IMR-90 (cell line): ENCODE results near the gene MGAT3. TPM values are rescaled to one million over a fixed set of nuclear protein-coding genes. Genes with fewer than 3 reads are reported as not detected.

Experiments used
- ATAC-seq: fragments of 200-7000 bp; cut with Tn5 transposase; 2 replicates; pipeline ENCODE4 v1.9.1; 2020; ENCODE audit warnings: low read depth, mild to moderate bottlenecking, moderate library complexity
- BruUV-seq: library from RNA; stranded (reverse); fragments of 400-500 nt; replicated peaks from 2 replicates; lab custom pipeline; 2021; lab: Mats Ljungman, UMichigan
- CTCF ChIA-PET: fragments of 300-600 bp; formaldehyde crosslinking; extraction: SDS; loops from one replicate; lab custom pipeline; 2021; ENCODE audit warnings: antibody characterized with exemption; lab: Yijun Ruan, JAX
- POLR2A ChIA-PET: fragments of 300-600 bp; sonication (Branson Sonifier 250); formaldehyde crosslinking; loops from one replicate; lab custom pipeline; 2022; ENCODE audit warnings: antibody characterized with exemption; ENCODE audit not compliant: unreplicated experiment; lab: Charles Lee
- DNase-seq: peaks from one replicate; pipeline ENCODE4 v3.0.0; 2013
- H2AFZ ChIP-seq: replicated peaks from 2 replicates; pipeline ENCODE3; 2013; ENCODE audit warnings: low read length, mild to moderate bottlenecking; ENCODE audit not compliant: poor library complexity
- H2AK5ac ChIP-seq: 2 replicates; pipeline ENCODE4 v1.6.1; 2013; ENCODE audit warnings: low read depth, low read length, inconsistent platforms
- H2AK9ac ChIP-seq: replicated peaks from 2 replicates; pipeline ENCODE3; 2013; ENCODE audit warnings: mild to moderate bottlenecking, low read depth, low read length, moderate library complexity; ENCODE audit not compliant: poor library complexity
- H2BK120ac ChIP-seq: 2 replicates; pipeline ENCODE4 v1.6.1; 2013; ENCODE audit warnings: low read depth, low read length, inconsistent platforms
- H2BK15ac ChIP-seq: 3 replicates; pipeline ENCODE4 v1.6.1; 2013; ENCODE audit warnings: low read depth, low read length, inconsistent platforms
- H2BK20ac ChIP-seq: 2 replicates; pipeline ENCODE4 v1.6.1; 2013; ENCODE audit warnings: low read depth, mild to moderate bottlenecking, inconsistent platforms, low read length, moderate library complexity
- H2BK5ac ChIP-seq: 2 replicates; pipeline ENCODE4 v1.6.1; 2013; ENCODE audit warnings: mild to moderate bottlenecking, low read depth, low read length, inconsistent platforms; ENCODE audit not compliant: poor library complexity, severe bottlenecking
- H3K14ac ChIP-seq: replicated peaks from 2 replicates; pipeline ENCODE4 v1.6.1; 2013; ENCODE audit warnings: low read depth, low read length, inconsistent platforms
- H3K18ac ChIP-seq: 2 replicates; pipeline ENCODE4 v1.6.1; 2013; ENCODE audit warnings: low read depth, low read length, control low read depth
- H3K23ac ChIP-seq: 2 replicates; pipeline ENCODE4 v1.6.1; 2013; ENCODE audit warnings: low read depth, low read length, inconsistent platforms
- H3K27ac ChIP-seq: 2 replicates; pipeline ENCODE4 v1.5.1; 2013; ENCODE audit warnings: mild to moderate bottlenecking, control low read depth, low read length; ENCODE audit not compliant: insufficient read depth
- H3K27me3 ChIP-seq: 2 replicates; pipeline ENCODE4 v1.6.1; 2013; ENCODE audit warnings: low read length; ENCODE audit not compliant: control insufficient read depth, insufficient read depth
- H3K36me3 ChIP-seq: 2 replicates; pipeline ENCODE4 v1.6.1; 2013; ENCODE audit warnings: low read length, mixed read lengths; ENCODE audit not compliant: control insufficient read depth, insufficient read depth
- H3K4ac ChIP-seq: 2 replicates; pipeline ENCODE4 v1.6.1; 2013; ENCODE audit warnings: low read depth, low read length, inconsistent platforms
- H3K4me1 ChIP-seq: 2 replicates; pipeline ENCODE4 v1.6.1; 2013; ENCODE audit warnings: low read length, mixed read lengths; ENCODE audit not compliant: control insufficient read depth, insufficient read depth
- H3K4me2 ChIP-seq: 2 replicates; pipeline ENCODE4 v1.6.1; 2013; ENCODE audit warnings: low read depth, mild to moderate bottlenecking, control low read depth, low read length, moderate library complexity
- H3K4me3 ChIP-seq: 2 replicates; pipeline ENCODE4 v1.5.1; 2013; ENCODE audit warnings: low read depth, mild to moderate bottlenecking, control low read depth, low read length, moderate library complexity; ENCODE audit not compliant: insufficient read depth
- H3K56ac ChIP-seq: 2 replicates; pipeline ENCODE4 v1.6.1; 2013; ENCODE audit warnings: low read length, inconsistent platforms; ENCODE audit not compliant: insufficient read depth; ENCODE audit errors: extremely low read depth
- H3K79me1 ChIP-seq, 2 experiments: 2 replicates each; pipeline ENCODE4 v1.6.1; 2013; ENCODE audit warnings: low read length in 2 of 2, inconsistent platforms in 1 of 2, low read depth in 1 of 2
- H3K9ac ChIP-seq: 2 replicates; pipeline ENCODE4 v1.6.1; 2013; ENCODE audit warnings: low read depth, low read length, control low read depth
- H3K9me1 ChIP-seq: 2 replicates; pipeline ENCODE4 v1.6.1; 2013; ENCODE audit warnings: low read length, inconsistent platforms; ENCODE audit not compliant: insufficient read depth
- H3K9me3 ChIP-seq: 2 replicates; pipeline ENCODE4 v1.6.1; 2013; ENCODE audit warnings: low read length; ENCODE audit not compliant: control insufficient read depth, insufficient read depth
- H4K20me1 ChIP-seq: 2 replicates; pipeline ENCODE4 v1.6.1; 2013; ENCODE audit warnings: low read length, inconsistent platforms; ENCODE audit not compliant: insufficient read depth
- H4K5ac ChIP-seq: 2 replicates; pipeline ENCODE4 v1.6.1; 2013; ENCODE audit warnings: mild to moderate bottlenecking, low read depth, low read length, control low read depth
- H4K8ac ChIP-seq, 2 experiments: 2 replicates each; pipeline ENCODE4 v1.6.1; 2013; ENCODE audit warnings: low read depth in 2 of 2, low read length in 2 of 2, control low read depth in 1 of 2, inconsistent platforms in 1 of 2
- H4K91ac ChIP-seq: 2 replicates; pipeline ENCODE4 v1.6.1; 2013; ENCODE audit warnings: low read depth, low read length, inconsistent platforms; ENCODE audit not compliant: insufficient read depth
- CHD1 ChIP-seq: IDR thresholded peaks from 2 replicates; pipeline ENCODE4 v1.6.1; 2012; ENCODE audit warnings: low read depth, low read length, improper control_type of control experiment
- WGBS, 2 experiments: methylation state at CpG; one replicate each; pipeline versions ENCODE4 v1.1.5 to v1.1.7; 2013; ENCODE audit warnings: missing lambda C conversion rate in 2 of 2; ENCODE audit not compliant: insufficient read length in 1 of 2; ENCODE audit errors: extremely low coverage in 2 of 2; 5-methylcytosine and 5-hydroxymethylcytosine counted together
- dilution Hi-C: fragments of 300-500 bp; cut with HindIII; formaldehyde crosslinking; loops from one replicate; pipeline ENCODE4 v1.14.3; 2018; ENCODE audit warnings: low sequenced_read_pairs; ENCODE audit not compliant: unreplicated experiment
- in situ Hi-C: fragments of 300-500 bp; cut with MboI; formaldehyde crosslinking; loops from 3 replicates; pipeline ENCODE4 v1.14.3; 2019; ENCODE audit warnings: low sequenced_read_pairs, inconsistent platforms, mixed read lengths
- intact Hi-C: fragments of 100-400 bp; cut with micrococcal nuclease; formaldehyde crosslinking; loops from 2 replicates; pipeline ENCODE4 v1.10.0; 2022
- polyA plus RNA-seq, 3 experiments: library from polyadenylated mRNA; depleted of rRNA; stranded (reverse); fragments of >200 nt; gene quantifications; 2 replicates each; pipeline ENCODE4 v1.2.3, GENCODE V29; 2012; ENCODE audit warnings: low replicate concordance in 1 of 3
- total RNA-seq: library from RNA; depleted of rRNA; stranded (reverse); fragments of >200 nt; gene quantifications from 2 replicates; pipeline ENCODE4 v1.2.3, GENCODE V29; 2012

Gene MGAT3
- total and polyA plus RNA-seq, 2 of the 4 experiments (the other 2 are of a cell fraction) = 0.36 to 1.1 TPM

GRCh38 chr22:39434721-39435120 lies 22.1 kb upstream of the MGAT3 start:
- intact Hi-C loops = loop anchor here (10.0 kb wide), 1 partner anchor 60 kb away; no protein-coding TSS in a partner anchor
- 83% methylated on average over 2 of the region's 6 CpGs; no CpG with 5 or more reads in 1 of the 2 experiments for WGBS, 2 experiments

More at GRCh38 chr22:39434721-39435120, 22.1 kb upstream of the MGAT3 start:
- no peak overlapping the region for H3K4me2 ChIP-seq
- ChIA-PET CTCF (no interaction called here), POLR2A (interaction anchor here (0.5 to 0.6 kb wide), 2 partner anchors 41 to 89 kb away, joined by 3 to 25 read pairs; no protein-coding TSS in a partner anchor)
- no peak overlapping the region for H2AFZ ChIP-seq
- H3K79me1 ChIP-seq = no peaks in the 10 kb centered on the region
- no peak for ATAC-seq
- peaks cover 8% of the 10 kb centered on the region for H3K4me1 ChIP-seq
- no peak overlapping the region for H3K27ac ChIP-seq
- H2BK20ac ChIP-seq = no peak overlapping the region
- TF ChIP-seq CHD1 = no peak
- dilution Hi-C loops (no loop called here), in situ Hi-C loops (no loop called here)
- H2AK5ac ChIP-seq = no peak overlapping the region
- no peak overlapping the region for H3K9ac ChIP-seq
- H3K14ac ChIP-seq = no peak overlapping the region
- no peak overlapping the region for H3K56ac ChIP-seq
- no peak overlapping the region for H2BK120ac ChIP-seq
- no peak overlapping the region for H3K23ac ChIP-seq
- H3K18ac ChIP-seq = no peak overlapping the region
- H3K4me3 ChIP-seq = no peak overlapping the region
- no peak for DNase-seq
- no peak overlapping the region for H2AK9ac ChIP-seq
- no peaks in the 10 kb centered on the region for H3K9me3 ChIP-seq
- BruUV-seq = no TSS peak
- no peak overlapping the region for H4K8ac ChIP-seq
- H3K27me3 ChIP-seq = no peaks in the 10 kb centered on the region
- H4K20me1 ChIP-seq = no peaks in the 10 kb centered on the region; the same call in 1 of the 2 replicates
- H3K9me1 ChIP-seq = no peaks in the 10 kb centered on the region
- no peak overlapping the region for H4K5ac ChIP-seq
- H2BK15ac ChIP-seq = no peak overlapping the region
- no peak overlapping the region for H3K4ac ChIP-seq
- no peak overlapping the region for H2BK5ac ChIP-seq
- H3K36me3 ChIP-seq = peaks cover 25% of the 10 kb centered on the region
- no peak overlapping the region for H4K91ac ChIP-seq
